Measurements from ENCODE around the gene RPAP3. TPM values are rescaled to one million over a fixed set of nuclear protein-coding genes. Genes with fewer than 3 reads are reported as not detected.

The RPAP3 gene
- total and polyA plus RNA-seq, 2 experiments from 2014 or later = 31.4 to 69.9 TPM

GRCh38 chr12:47746523-47746922, 40.7 kb upstream of the RPAP3 start:
- H3K27me3 Mint-ChIP-seq (ENCODE audit: insufficient read depth, low read depth, poor library complexity) = peaks cover 29% of the 10 kb centered on the region
- peaks cover 4% of the 10 kb centered on the region; the same call in 1 of the 3 replicates for H3K36me3 Mint-ChIP-seq (ENCODE audit: low read depth)
- H3K9me3 Mint-ChIP-seq = no peaks in the 10 kb centered on the region; the same call in 2 of the 3 replicates

More at GRCh38 chr12:47746523-47746922, 40.7 kb upstream of the RPAP3 start:
- Mint-ChIP-seq H3K4me3 (no peak overlapping the region), H3K27ac (no peak overlapping the region), H3K4me1 (peaks cover 37% of the 10 kb centered on the region)
- ATAC-seq = no peak
- no peak overlapping the region for H2AFZ ChIP-seq
- H3K27me3 ChIP-seq (ENCODE audit: insufficient read depth) = no peaks in the 10 kb centered on the region
- H3K36me3 ChIP-seq (ENCODE audit: insufficient read depth) = no peaks in the 10 kb centered on the region
- no peak overlapping the region for H3K4me3 ChIP-seq
- DNase-seq (ENCODE audit: low spot score) = no peak
- H3F3A ChIP-seq (replicated peaks; ENCODE audit: low read depth) = no peaks in the 10 kb centered on the region
- no peak for TF ChIP-seq ETS1 (IDR thresholded peaks at IDR 0.05)
- TF ChIP-seq REST (IDR thresholded peaks at IDR 0.05; ENCODE audit: unreplicated experiment) = no peak
- TF ChIP-seq, protein P1, sequence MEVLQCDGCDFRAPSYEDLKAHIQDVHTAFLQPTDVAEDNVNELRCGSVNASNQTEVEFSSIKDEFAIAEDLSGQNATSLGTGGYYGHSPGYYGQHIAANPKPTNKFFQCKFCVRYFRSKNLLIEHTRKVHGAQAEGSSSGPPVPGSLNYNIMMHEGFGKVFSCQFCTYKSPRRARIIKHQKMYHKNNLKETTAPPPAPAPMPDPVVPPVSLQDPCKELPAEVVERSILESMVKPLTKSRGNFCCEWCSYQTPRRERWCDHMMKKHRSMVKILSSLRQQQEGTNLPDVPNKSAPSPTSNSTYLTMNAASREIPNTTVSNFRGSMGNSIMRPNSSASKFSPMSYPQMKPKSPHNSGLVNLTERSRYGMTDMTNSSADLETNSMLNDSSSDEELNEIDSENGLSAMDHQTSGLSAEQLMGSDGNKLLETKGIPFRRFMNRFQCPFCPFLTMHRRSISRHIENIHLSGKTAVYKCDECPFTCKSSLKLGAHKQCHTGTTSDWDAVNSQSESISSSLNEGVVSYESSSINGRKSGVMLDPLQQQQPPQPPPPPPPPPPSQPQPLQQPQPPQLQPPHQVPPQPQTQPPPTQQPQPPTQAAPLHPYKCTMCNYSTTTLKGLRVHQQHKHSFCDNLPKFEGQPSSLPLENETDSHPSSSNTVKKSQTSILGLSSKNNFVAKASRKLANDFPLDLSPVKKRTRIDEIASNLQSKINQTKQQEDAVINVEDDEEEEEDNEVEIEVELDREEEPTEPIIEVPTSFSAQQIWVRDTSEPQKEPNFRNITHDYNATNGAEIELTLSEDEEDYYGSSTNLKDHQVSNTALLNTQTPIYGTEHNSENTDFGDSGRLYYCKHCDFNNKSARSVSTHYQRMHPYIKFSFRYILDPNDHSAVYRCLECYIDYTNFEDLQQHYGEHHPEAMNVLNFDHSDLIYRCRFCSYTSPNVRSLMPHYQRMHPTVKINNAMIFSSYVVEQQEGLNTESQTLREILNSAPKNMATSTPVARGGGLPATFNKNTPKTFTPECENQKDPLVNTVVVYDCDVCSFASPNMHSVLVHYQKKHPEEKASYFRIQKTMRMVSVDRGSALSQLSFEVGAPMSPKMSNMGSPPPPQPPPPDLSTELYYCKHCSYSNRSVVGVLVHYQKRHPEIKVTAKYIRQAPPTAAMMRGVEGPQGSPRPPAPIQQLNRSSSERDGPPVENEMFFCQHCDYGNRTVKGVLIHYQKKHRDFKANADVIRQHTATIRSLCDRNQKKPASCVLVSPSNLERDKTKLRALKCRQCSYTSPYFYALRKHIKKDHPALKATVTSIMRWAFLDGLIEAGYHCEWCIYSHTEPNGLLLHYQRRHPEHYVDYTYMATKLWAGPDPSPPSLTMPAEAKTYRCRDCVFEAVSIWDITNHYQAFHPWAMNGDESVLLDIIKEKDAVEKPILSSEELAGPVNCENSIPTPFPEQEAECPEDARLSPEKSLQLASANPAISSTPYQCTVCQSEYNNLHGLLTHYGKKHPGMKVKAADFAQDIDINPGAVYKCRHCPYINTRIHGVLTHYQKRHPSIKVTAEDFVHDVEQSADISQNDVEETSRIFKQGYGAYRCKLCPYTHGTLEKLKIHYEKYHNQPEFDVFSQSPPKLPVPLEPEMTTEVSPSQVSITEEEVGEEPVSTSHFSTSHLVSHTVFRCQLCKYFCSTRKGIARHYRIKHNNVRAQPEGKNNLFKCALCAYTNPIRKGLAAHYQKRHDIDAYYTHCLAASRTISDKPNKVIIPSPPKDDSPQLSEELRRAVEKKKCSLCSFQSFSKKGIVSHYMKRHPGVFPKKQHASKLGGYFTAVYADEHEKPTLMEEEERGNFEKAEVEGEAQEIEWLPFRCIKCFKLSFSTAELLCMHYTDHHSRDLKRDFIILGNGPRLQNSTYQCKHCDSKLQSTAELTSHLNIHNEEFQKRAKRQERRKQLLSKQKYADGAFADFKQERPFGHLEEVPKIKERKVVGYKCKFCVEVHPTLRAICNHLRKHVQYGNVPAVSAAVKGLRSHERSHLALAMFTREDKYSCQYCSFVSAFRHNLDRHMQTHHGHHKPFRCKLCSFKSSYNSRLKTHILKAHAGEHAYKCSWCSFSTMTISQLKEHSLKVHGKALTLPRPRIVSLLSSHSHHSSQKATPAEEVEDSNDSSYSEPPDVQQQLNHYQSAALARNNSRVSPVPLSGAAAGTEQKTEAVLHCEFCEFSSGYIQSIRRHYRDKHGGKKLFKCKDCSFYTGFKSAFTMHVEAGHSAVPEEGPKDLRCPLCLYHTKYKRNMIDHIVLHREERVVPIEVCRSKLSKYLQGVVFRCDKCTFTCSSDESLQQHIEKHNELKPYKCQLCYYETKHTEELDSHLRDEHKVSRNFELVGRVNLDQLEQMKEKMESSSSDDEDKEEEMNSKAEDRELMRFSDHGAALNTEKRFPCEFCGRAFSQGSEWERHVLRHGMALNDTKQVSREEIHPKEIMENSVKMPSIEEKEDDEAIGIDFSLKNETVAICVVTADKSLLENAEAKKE (CRISPR knock-in tag; IDR thresholded peaks at IDR 0.05) = no peak
- no peak for TF ChIP-seq CREB1 (CRISPR knock-in tag; IDR thresholded peaks at IDR 0.05; ENCODE audit: low read depth)
- no peak for TF ChIP-seq EZH2phosphoT487 (IDR thresholded peaks at IDR 0.05; ENCODE audit: unreplicated experiment)
- no peak for TF ChIP-seq JUNB (IDR thresholded peaks at IDR 0.05; ENCODE audit: unreplicated experiment)
- TF ChIP-seq NANOG (IDR thresholded peaks at IDR 0.05; ENCODE audit: borderline replicate concordance) = no peak
- no peak for TF ChIP-seq EZH2 (IDR thresholded peaks at IDR 0.05; ENCODE audit: low read depth, unreplicated experiment)
- TF ChIP-seq, protein P2, sequence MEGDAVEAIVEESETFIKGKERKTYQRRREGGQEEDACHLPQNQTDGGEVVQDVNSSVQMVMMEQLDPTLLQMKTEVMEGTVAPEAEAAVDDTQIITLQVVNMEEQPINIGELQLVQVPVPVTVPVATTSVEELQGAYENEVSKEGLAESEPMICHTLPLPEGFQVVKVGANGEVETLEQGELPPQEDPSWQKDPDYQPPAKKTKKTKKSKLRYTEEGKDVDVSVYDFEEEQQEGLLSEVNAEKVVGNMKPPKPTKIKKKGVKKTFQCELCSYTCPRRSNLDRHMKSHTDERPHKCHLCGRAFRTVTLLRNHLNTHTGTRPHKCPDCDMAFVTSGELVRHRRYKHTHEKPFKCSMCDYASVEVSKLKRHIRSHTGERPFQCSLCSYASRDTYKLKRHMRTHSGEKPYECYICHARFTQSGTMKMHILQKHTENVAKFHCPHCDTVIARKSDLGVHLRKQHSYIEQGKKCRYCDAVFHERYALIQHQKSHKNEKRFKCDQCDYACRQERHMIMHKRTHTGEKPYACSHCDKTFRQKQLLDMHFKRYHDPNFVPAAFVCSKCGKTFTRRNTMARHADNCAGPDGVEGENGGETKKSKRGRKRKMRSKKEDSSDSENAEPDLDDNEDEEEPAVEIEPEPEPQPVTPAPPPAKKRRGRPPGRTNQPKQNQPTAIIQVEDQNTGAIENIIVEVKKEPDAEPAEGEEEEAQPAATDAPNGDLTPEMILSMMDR (conservative IDR thresholded peaks at IDR 0.05; ENCODE audit: low read depth in 2 of 2) = no peak
- TF ChIP-seq STAT1 (IDR thresholded peaks at IDR 0.05; ENCODE audit: unreplicated experiment) = no peak
- no peak for TF ChIP-seq ZNF114 (CRISPR knock-in tag; IDR thresholded peaks at IDR 0.05)
- TF ChIP-seq ZNF331 (CRISPR knock-in tag; IDR thresholded peaks at IDR 0.05; ENCODE audit: low read depth) = no peak
- no peaks in the 10 kb centered on the region for H3K9me2 ChIP-seq (ENCODE audit: insufficient read depth)
- no peaks in the 10 kb centered on the region for H3K79me2 ChIP-seq (replicated peaks; ENCODE audit: insufficient read depth)
- no peaks in the 10 kb centered on the region for H4K20me1 ChIP-seq (replicated peaks; ENCODE audit: insufficient read depth)
- 0 out of 2 replicates have a peak, but pooled peaks cover 4% of the 10 kb centered on the region for H3K4me1 ChIP-seq (ENCODE audit: insufficient read depth)
- no peak overlapping the region for H3K4me2 ChIP-seq
- H3K27ac ChIP-seq (ENCODE audit: low read depth) = no peak overlapping the region

Data from GM23338 (cell line).